Measurements from ENCODE around the gene KRTAP12-2.

GRCh38 chr21:44630440-44630839, 36.3 kb downstream of the KRTAP12-2 start:
- no peak for TF ChIP-seq POLR2A (IDR thresholded peaks at IDR 0.05)
- TF ChIP-seq CTCF (IDR thresholded peaks at IDR 0.05 in 8 of 11, conservative IDR thresholded peaks at IDR 0.05 in 3 of 11): no peak
